Measurements from ENCODE around the gene PHACTR3.

Gene PHACTR3

DNA sequence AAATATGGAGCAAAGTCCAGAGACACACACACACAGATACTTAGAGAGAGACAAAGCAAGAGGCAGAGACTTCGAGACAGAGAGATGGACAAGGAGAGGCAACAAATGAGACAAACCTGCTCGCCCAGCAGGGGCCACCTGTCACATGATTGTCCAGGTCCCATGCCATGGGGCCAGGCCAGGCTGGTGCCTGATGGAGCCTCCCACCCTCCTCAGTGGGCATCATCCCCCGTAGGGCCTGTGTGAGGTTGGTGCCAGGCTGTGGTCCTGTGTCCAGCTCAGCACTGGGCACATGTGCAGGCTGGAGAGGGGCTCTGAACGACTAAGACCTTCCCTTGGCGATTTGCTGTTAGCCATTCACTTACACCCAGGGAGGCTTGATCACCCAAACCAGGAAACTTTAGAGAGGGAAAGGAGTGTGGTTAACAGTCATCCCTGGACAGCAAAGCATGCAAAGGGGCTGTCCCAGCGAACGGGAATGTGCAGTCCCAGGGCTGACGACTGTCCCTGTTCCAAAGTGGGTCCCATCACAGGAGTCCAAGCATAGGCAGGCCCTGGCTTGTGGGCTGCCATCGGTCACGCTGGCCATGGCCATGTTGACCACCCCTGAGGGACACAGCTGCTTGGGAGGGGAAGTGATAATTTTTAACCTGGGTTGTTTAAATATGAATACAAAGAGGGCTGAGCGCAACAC lies 38.4 kb upstream of the PHACTR3 start:
- Histone ChIP-seq H2AFZ (ENCODE audit: low read length) (no peak overlapping the region), H3F3A (ENCODE audit: insufficient read depth, low read length) (no peaks in the 10 kb centered on the region)

DNA sequence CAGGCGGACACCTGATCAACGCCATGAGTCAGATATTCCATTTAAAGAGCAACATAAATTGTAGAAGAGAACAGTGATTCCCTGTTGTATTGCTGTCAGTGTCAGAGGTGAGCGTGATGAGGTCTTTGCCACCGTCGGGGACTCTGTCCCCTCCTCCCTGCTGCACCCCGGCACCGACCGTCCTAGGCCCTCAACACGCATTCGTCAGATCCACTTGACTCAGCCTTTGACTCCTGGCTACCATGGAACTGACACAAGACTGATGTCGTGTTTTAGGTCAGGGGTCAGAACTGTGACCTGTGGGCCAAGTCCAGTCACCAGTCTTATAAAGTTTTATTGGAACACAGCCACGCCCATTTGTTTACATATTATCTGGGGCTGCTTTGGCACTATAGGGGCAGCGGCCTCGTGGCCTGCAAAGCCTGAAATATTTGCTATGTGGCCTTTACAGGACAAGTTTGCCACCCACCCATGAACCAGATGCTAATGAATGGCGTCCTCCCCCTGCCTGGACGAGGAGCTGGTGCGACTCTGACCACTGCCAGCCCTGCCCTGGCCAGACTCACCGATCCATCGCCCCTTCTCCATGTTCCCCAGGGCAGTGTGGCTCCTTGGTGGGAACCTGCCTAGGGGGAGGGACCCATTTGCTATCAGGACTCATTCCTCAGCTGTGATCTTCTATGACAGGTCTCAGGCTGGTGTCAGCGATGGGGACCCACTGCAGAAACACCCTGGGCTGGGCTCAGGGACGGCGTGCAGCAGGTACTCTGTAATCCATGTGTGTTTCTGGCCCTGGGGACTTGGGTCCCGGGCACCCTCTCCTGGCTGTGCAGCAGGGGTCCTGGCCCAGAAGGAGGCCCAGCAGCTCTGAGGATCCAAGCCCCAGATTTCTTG lies 37.5 kb upstream of the PHACTR3 start:
- no peaks in the 10 kb centered on the region for H4K20me1 ChIP-seq (ENCODE audit: insufficient read depth, low read length)
- no peak for DNase-seq
- H3K27me3 ChIP-seq (replicated peaks; ENCODE audit: insufficient read depth, low read length), result peaks cover 79% of the 10 kb centered on the region
- H3K9me3 ChIP-seq (replicated peaks; ENCODE audit: insufficient read depth, low read length), result no peaks in the 10 kb centered on the region
- H3K27ac ChIP-seq (ENCODE audit: low read length), result no peak overlapping the region
- no peak overlapping the region for H3K4me3 ChIP-seq (ENCODE audit: low read length)
- no peak overlapping the region for H3K4me2 ChIP-seq (ENCODE audit: low read depth, low read length)
- H3K9me2 ChIP-seq (replicated peaks; ENCODE audit: insufficient read depth, low read length), result no peaks in the 10 kb centered on the region
- H3F3A ChIP-seq (ENCODE audit: insufficient read depth, low read length), result no peaks in the 10 kb centered on the region
- no peak overlapping the region for H2AFZ ChIP-seq (ENCODE audit: low read length)
- H3K79me2 ChIP-seq (ENCODE audit: low read length), result no peaks in the 10 kb centered on the region
- no peaks in the 10 kb centered on the region for H3K36me3 ChIP-seq (replicated peaks; ENCODE audit: insufficient read depth, low read length)
- H3K9ac ChIP-seq (ENCODE audit: low read length), result no peak overlapping the region
- TF ChIP-seq, protein P1, sequence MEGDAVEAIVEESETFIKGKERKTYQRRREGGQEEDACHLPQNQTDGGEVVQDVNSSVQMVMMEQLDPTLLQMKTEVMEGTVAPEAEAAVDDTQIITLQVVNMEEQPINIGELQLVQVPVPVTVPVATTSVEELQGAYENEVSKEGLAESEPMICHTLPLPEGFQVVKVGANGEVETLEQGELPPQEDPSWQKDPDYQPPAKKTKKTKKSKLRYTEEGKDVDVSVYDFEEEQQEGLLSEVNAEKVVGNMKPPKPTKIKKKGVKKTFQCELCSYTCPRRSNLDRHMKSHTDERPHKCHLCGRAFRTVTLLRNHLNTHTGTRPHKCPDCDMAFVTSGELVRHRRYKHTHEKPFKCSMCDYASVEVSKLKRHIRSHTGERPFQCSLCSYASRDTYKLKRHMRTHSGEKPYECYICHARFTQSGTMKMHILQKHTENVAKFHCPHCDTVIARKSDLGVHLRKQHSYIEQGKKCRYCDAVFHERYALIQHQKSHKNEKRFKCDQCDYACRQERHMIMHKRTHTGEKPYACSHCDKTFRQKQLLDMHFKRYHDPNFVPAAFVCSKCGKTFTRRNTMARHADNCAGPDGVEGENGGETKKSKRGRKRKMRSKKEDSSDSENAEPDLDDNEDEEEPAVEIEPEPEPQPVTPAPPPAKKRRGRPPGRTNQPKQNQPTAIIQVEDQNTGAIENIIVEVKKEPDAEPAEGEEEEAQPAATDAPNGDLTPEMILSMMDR (IDR thresholded peaks at IDR 0.05; ENCODE audit: low read length), result no peak
- TF ChIP-seq EZH2 (optimal IDR thresholded peaks at IDR 0.05; ENCODE audit: low read depth, low read length) (no peak), EZH2phosphoT487 (IDR thresholded peaks at IDR 0.05; ENCODE audit: low read length) (no peak)
- H3K4me1 ChIP-seq (ENCODE audit: low read length), result no peaks in the 10 kb centered on the region

More for the DNA sequence above, 38.4 kb upstream of the PHACTR3 start:
- Histone ChIP-seq H3K27ac (ENCODE audit: low read length) (no peak overlapping the region), H3K9me2 (replicated peaks; ENCODE audit: insufficient read depth, low read length) (no peaks in the 10 kb centered on the region), H4K20me1 (ENCODE audit: insufficient read depth, low read length) (no peaks in the 10 kb centered on the region), H3K4me1 (ENCODE audit: low read length) (no peaks in the 10 kb centered on the region), H3K4me3 (ENCODE audit: low read length) (no peak overlapping the region), H3K9ac (ENCODE audit: low read length) (no peak overlapping the region), H3K79me2 (ENCODE audit: low read length) (no peaks in the 10 kb centered on the region), H3K36me3 (replicated peaks; ENCODE audit: insufficient read depth, low read length) (no peaks in the 10 kb centered on the region), H3K27me3 (replicated peaks; ENCODE audit: insufficient read depth, low read length) (peaks cover 80% of the 10 kb centered on the region), H3K9me3 (replicated peaks; ENCODE audit: insufficient read depth, low read length) (no peaks in the 10 kb centered on the region), H3K4me2 (ENCODE audit: low read depth, low read length) (no peak overlapping the region)
- DNase-seq, result no peak
- TF ChIP-seq EZH2phosphoT487 (IDR thresholded peaks at IDR 0.05; ENCODE audit: low read length), result no peak
- no peak for TF ChIP-seq EZH2 (optimal IDR thresholded peaks at IDR 0.05; ENCODE audit: low read depth, low read length)
- TF ChIP-seq, protein P1 (IDR thresholded peaks at IDR 0.05; ENCODE audit: low read length), result no peak

DNA sequence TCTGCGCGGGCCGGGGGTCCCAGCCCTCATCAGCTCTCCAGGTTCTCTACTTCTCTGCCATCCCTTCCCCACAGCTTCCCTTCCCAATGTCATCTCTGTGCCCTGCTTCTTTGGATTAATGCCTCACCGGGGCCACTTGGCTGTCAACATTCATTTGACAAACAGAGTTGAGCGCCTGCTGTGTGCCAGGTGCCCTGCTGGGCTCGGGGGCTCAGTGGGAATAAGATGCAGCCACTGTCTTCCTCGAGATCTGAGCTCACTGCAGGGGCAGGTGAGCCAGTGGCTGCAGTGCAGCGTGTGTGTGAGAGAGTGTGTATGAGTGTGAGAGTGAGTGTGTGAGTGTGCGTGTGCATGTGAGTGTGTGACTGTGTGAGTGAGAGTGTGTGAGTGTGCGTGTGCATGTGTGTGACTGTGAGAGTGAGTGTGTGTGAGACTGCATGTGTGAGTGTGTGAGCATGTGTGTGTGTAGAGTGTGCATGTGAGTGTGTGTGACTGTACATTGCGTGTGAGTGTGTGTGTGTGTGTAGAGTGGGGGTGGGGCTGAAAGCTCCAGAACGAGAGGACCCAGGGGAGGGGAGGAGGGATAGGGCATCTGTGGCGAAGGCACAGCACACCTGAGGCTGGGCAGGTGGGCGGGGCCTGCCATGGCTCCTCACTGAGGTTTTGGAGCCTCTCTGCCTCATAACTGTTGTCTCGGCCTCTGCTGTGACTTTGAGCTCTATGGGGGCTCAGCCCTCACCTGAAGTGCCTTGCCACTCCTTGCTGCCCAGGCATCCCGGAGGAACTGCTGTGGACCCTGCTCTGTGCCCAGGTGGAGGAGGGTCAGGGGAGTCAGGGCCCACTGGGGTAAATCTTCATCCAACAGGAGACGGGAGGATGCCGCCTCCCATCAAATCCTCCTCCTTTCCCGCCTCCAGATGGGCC lies 36.5 kb upstream of the PHACTR3 start:
- Histone ChIP-seq H4K20me1 (ENCODE audit: insufficient read depth, low read length) (no peaks in the 10 kb centered on the region), H3K9me2 (replicated peaks; ENCODE audit: insufficient read depth, low read length) (no peaks in the 10 kb centered on the region), H3K4me3 (ENCODE audit: low read length) (no peak overlapping the region), H3K9ac (ENCODE audit: low read length) (no peak overlapping the region), H3K4me1 (ENCODE audit: low read length) (no peaks in the 10 kb centered on the region), H3K36me3 (replicated peaks; ENCODE audit: insufficient read depth, low read length) (no peaks in the 10 kb centered on the region), H3F3A (ENCODE audit: insufficient read depth, low read length) (no peaks in the 10 kb centered on the region), H3K79me2 (ENCODE audit: low read length) (no peaks in the 10 kb centered on the region), H3K27me3 (replicated peaks; ENCODE audit: insufficient read depth, low read length) (peaks cover 76% of the 10 kb centered on the region), H3K27ac (ENCODE audit: low read length) (no peak overlapping the region), H3K4me2 (ENCODE audit: low read depth, low read length) (no peak overlapping the region), H2AFZ (ENCODE audit: low read length) (no peak overlapping the region), H3K9me3 (replicated peaks; ENCODE audit: insufficient read depth, low read length) (no peaks in the 10 kb centered on the region)
- no peak for TF ChIP-seq EZH2 (optimal IDR thresholded peaks at IDR 0.05; ENCODE audit: low read depth, low read length)
- DNase-seq, result no peak

All from MM.1S (cell line).